ENCODE data around the gene KLHDC10.
A peak's percentile ranks its signal among the peaks of the same experiment; 100 is the strongest.

The KLHDC10 gene

GRCh38 chr7:130129011-130129411 lies 58.7 kb downstream of the KLHDC10 start:
- no peaks in the 10 kb centered on the region for H3K27me3 Mint-ChIP-seq (ENCODE audit: low read depth, poor library complexity)
- peaks cover 16% of the 10 kb centered on the region for H3K4me1 Mint-ChIP-seq
- H3K4me3 Mint-ChIP-seq, result no peak overlapping the region
- TF ChIP-seq CTCF (IDR thresholded peaks at IDR 0.05), result no peak
- no peak for DNase-seq
- H3K9me3 Mint-ChIP-seq, result no peaks in the 10 kb centered on the region
- peaks cover 84% of the 10 kb centered on the region for H3K36me3 Mint-ChIP-seq (ENCODE audit: low read depth)
- peak overlapping the region; percentile 51 for H3K27ac Mint-ChIP-seq

GRCh38 chr7:130131191-130131834 lies 61.0 kb downstream of the KLHDC10 start:
- no peaks in the 10 kb centered on the region for H3K9me3 Mint-ChIP-seq

GRCh38 chr7:130131964-130132875 lies 61.9 kb downstream of the KLHDC10 start:
- no peak for DNase-seq
- no peaks in the 10 kb centered on the region for H3K27me3 Mint-ChIP-seq (ENCODE audit: low read depth, poor library complexity)
- H3K9me3 Mint-ChIP-seq, result no peaks in the 10 kb centered on the region
- peaks cover 16% of the 10 kb centered on the region for H3K4me1 Mint-ChIP-seq
- peak overlapping the region; percentile 55 for H3K27ac Mint-ChIP-seq
- H3K4me3 Mint-ChIP-seq, result no peak overlapping the region
- peaks cover 79% of the 10 kb centered on the region for H3K36me3 Mint-ChIP-seq (ENCODE audit: low read depth)
- no peak for TF ChIP-seq CTCF (IDR thresholded peaks at IDR 0.05)

More at GRCh38 chr7:130131191-130131834, 61.0 kb downstream of the KLHDC10 start:
- H3K4me3 Mint-ChIP-seq, result no peak overlapping the region
- no peaks in the 10 kb centered on the region for H3K27me3 Mint-ChIP-seq (ENCODE audit: low read depth, poor library complexity)
- no peak for DNase-seq
- H3K27ac Mint-ChIP-seq, result peak overlapping the region; percentile 49
- TF ChIP-seq CTCF (IDR thresholded peaks at IDR 0.05), result no peak
- peaks cover 79% of the 10 kb centered on the region for H3K36me3 Mint-ChIP-seq (ENCODE audit: low read depth)
- peaks cover 16% of the 10 kb centered on the region for H3K4me1 Mint-ChIP-seq

- no peak for TF ChIP-seq CTCF (IDR thresholded peaks at IDR 0.05)
- H3K27ac Mint-ChIP-seq, result no peak overlapping the region
- no peaks in the 10 kb centered on the region for H3K27me3 Mint-ChIP-seq (ENCODE audit: low read depth, poor library complexity)
- no peaks in the 10 kb centered on the region for H3K9me3 Mint-ChIP-seq
- peaks cover 16% of the 10 kb centered on the region for H3K4me1 Mint-ChIP-seq
- H3K36me3 Mint-ChIP-seq (ENCODE audit: low read depth), result peaks cover 72% of the 10 kb centered on the region
- DNase-seq, result no peak
- no peak overlapping the region for H3K4me3 Mint-ChIP-seq
Measured at GRCh38 chr7:130133029-130133782, 62.9 kb downstream of the KLHDC10 start.

GRCh38 chr7:130134106-130134636 lies 63.8 kb downstream of the KLHDC10 start:
- no peak overlapping the region for H3K4me3 Mint-ChIP-seq
- H3K36me3 Mint-ChIP-seq (ENCODE audit: low read depth), result peaks cover 70% of the 10 kb centered on the region
- H3K4me1 Mint-ChIP-seq, result peaks cover 21% of the 10 kb centered on the region
- H3K9me3 Mint-ChIP-seq, result no peaks in the 10 kb centered on the region
- no peaks in the 10 kb centered on the region for H3K27me3 Mint-ChIP-seq (ENCODE audit: low read depth, poor library complexity)
- no peak for DNase-seq
- TF ChIP-seq CTCF (IDR thresholded peaks at IDR 0.05), result no peak
- no peak overlapping the region for H3K27ac Mint-ChIP-seq

Data from nephron progenitor cell (in vitro differentiated cells).